ENCODE data around the gene PRPSAP2. TPM values are rescaled to one million over a fixed set of nuclear protein-coding genes. Genes with fewer than 3 reads are reported as not detected.

PRPSAP2 gene
- polyA plus RNA-seq, 3 donors = 17.1 to 20.9 (median 20.5) TPM

GRCh38 chr17:18977021-18977420, 119.1 kb downstream of the PRPSAP2 start:
- no peaks in the 10 kb centered on the region for H3K4me1 ChIP-seq (ENCODE audit: control insufficient read depth in 1 of 2, insufficient read depth in 2 of 2, low read length in 2 of 2)
- Mint-ChIP-seq H3K36me3 (no peaks in the 10 kb centered on the region), H3K4me3 (no peak overlapping the region), H3K27ac (no peak overlapping the region), H3K27me3 (ENCODE audit: low read depth in 3 of 3) (peaks cover 1 to 4% (median 2%) of the 10 kb centered on the region in 3 donors), H3K4me1 (peaks cover 2% of the 10 kb centered on the region), H3K9me3 (peaks cover 0 to 2% (median 0%) of the 10 kb centered on the region in 7 donors)
- DNase-seq = no peak
- H3K9ac ChIP-seq (ENCODE audit: insufficient read depth, low read length, poor library complexity, severe bottlenecking) = no peak overlapping the region
- H3K36me3 ChIP-seq (replicated peaks in 1 of 2; ENCODE audit: control insufficient read depth in 1 of 2, insufficient read depth in 2 of 2, low read length in 2 of 2) = no peaks in the 10 kb centered on the region
- H4K20me1 ChIP-seq (ENCODE audit: insufficient read depth, low read length) = no peaks in the 10 kb centered on the region
- H3K4me3 ChIP-seq (replicated peaks in 1 of 3; ENCODE audit: low read depth in 2 of 3, low read length in 3 of 3) = no peak overlapping the region
- no peak overlapping the region for H3K4me2 ChIP-seq (replicated peaks; ENCODE audit: extremely low read depth, low read length, poor library complexity, severe bottlenecking)
- no peaks in the 10 kb centered on the region for H3K79me2 ChIP-seq (ENCODE audit: insufficient read depth, low read length)
- H2AFZ ChIP-seq (ENCODE audit: insufficient read depth, low read depth, low read length, poor library complexity, severe bottlenecking) = no peak overlapping the region
- WGBS (ENCODE audit: insufficient coverage) = 96% methylated on average over 4 of the region's 4 CpGs
- no peaks in the 10 kb centered on the region for H3K9me3 ChIP-seq (replicated peaks in 1 of 2; ENCODE audit: control insufficient read depth in 1 of 2, insufficient read depth in 1 of 2, low read length in 2 of 2)
- H3K27me3 ChIP-seq (ENCODE audit: control insufficient read depth in 2 of 2, insufficient read depth in 2 of 2, low read length in 2 of 2) = no peaks in the 10 kb centered on the region
- TF ChIP-seq, protein P1, sequence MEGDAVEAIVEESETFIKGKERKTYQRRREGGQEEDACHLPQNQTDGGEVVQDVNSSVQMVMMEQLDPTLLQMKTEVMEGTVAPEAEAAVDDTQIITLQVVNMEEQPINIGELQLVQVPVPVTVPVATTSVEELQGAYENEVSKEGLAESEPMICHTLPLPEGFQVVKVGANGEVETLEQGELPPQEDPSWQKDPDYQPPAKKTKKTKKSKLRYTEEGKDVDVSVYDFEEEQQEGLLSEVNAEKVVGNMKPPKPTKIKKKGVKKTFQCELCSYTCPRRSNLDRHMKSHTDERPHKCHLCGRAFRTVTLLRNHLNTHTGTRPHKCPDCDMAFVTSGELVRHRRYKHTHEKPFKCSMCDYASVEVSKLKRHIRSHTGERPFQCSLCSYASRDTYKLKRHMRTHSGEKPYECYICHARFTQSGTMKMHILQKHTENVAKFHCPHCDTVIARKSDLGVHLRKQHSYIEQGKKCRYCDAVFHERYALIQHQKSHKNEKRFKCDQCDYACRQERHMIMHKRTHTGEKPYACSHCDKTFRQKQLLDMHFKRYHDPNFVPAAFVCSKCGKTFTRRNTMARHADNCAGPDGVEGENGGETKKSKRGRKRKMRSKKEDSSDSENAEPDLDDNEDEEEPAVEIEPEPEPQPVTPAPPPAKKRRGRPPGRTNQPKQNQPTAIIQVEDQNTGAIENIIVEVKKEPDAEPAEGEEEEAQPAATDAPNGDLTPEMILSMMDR (IDR thresholded peaks at IDR 0.05) = no peak
- intact Hi-C loops (cut with micrococcal nuclease) = loop anchor here in 1 of 2 donors (10.0 kb wide), 1 partner anchor 62 kb away; no protein-coding TSS in a partner anchor
- no peak overlapping the region for H3K27ac ChIP-seq (ENCODE audit: low read depth in 1 of 2, low read length in 2 of 2)

- Histone ChIP-seq H3K9ac (ENCODE audit: insufficient read depth, low read length, poor library complexity, severe bottlenecking) (no peak overlapping the region), H3K79me2 (ENCODE audit: insufficient read depth, low read length) (no peaks in the 10 kb centered on the region), H3K4me1 (ENCODE audit: control insufficient read depth in 1 of 2, insufficient read depth in 2 of 2, low read length in 2 of 2) (no peaks in the 10 kb centered on the region), H4K20me1 (ENCODE audit: insufficient read depth, low read length) (no peaks in the 10 kb centered on the region), H3K4me3 (replicated peaks in 1 of 3; ENCODE audit: low read depth in 2 of 3, low read length in 3 of 3) (no peak overlapping the region), H3K27me3 (ENCODE audit: control insufficient read depth in 2 of 2, insufficient read depth in 2 of 2, low read length in 2 of 2) (no peaks in the 10 kb centered on the region), H3K27ac (ENCODE audit: low read depth in 1 of 2, low read length in 2 of 2) (no peak overlapping the region), H3K4me2 (replicated peaks; ENCODE audit: extremely low read depth, low read length, poor library complexity, severe bottlenecking) (no peak overlapping the region), H3K9me3 (replicated peaks in 1 of 2; ENCODE audit: control insufficient read depth in 1 of 2, insufficient read depth in 1 of 2, low read length in 2 of 2) (no peaks in the 10 kb centered on the region), H2AFZ (ENCODE audit: insufficient read depth, low read depth, low read length, poor library complexity, severe bottlenecking) (no peak overlapping the region), H3K36me3 (replicated peaks in 1 of 2; ENCODE audit: control insufficient read depth in 1 of 2, insufficient read depth in 2 of 2, low read length in 2 of 2) (no peaks in the 10 kb centered on the region)
- Mint-ChIP-seq H3K27ac (no peak overlapping the region), H3K9me3 (peaks cover 0 to 2% (median 0%) of the 10 kb centered on the region in 7 donors), H3K36me3 (no peaks in the 10 kb centered on the region), H3K27me3 (ENCODE audit: low read depth in 3 of 3) (peaks cover 1 to 4% (median 2%) of the 10 kb centered on the region in 3 donors), H3K4me3 (no peak overlapping the region), H3K4me1 (peaks cover 4% of the 10 kb centered on the region)
- TF ChIP-seq, protein P1 (IDR thresholded peaks at IDR 0.05) = no peak
- intact Hi-C loops (cut with micrococcal nuclease) = loop anchor here in 1 of 2 donors (10.0 kb wide), 1 partner anchor 63 kb away; no protein-coding TSS in a partner anchor
- 91% methylated on average over 18 of the region's 19 CpGs for WGBS (ENCODE audit: insufficient coverage)
- DNase-seq = no peak
These were observed 119.7 kb downstream of the PRPSAP2 start for GRCh38 chr17:18977646-18978045.
